T1000 (cell line): ENCODE data around the gene HLA-A.
A peak's percentile ranks its signal among the peaks of the same experiment; 100 is the strongest.
"Not testable (repeated sequence)": the region's sequence is repeated elsewhere in the genome, so short reads cannot be mapped to it uniquely, and the experiment has no call there.

Source experiments
- DNase-seq: peaks from one replicate; lab custom pipeline; 2025; ENCODE audit warnings: mixed read lengths; lab: John Stamatoyannopoulos, UW

HLA-A gene

DNA sequence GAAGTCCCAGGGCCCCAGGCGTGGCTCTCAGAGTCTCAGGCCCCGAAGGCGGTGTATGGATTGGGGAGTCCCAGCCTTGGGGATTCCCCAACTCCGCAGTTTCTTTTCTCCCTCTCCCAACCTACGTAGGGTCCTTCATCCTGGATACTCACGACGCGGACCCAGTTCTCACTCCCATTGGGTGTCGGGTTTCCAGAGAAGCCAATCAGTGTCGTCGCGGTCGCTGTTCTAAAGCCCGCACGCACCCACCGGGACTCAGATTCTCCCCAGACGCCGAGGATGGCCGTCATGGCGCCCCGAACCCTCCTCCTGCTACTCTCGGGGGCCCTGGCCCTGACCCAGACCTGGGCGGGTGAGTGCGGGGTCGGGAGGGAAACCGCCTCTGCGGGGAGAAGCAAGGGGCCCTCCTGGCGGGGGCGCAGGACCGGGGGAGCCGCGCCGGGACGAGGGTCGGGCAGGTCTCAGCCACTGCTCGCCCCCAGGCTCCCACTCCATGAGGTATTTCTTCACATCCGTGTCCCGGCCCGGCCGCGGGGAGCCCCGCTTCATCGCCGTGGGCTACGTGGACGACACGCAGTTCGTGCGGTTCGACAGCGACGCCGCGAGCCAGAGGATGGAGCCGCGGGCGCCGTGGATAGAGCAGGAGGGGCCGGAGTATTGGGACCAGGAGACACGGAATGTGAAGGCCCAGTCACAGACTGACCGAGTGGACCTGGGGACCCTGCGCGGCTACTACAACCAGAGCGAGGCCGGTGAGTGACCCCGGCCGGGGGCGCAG is at the start of gene HLA-A:
HLA-A (plus strand) TSS at position 258 of the 778 bp plus-strand sequence; CDS start at position 280, 22 bp downstream.
- peak; percentile 64 for DNase-seq

- DNase-seq, result no peak
Observed at GRCh38 chr6:29892696-29893095, 49.6 kb upstream of the HLA-A start.

DNA sequence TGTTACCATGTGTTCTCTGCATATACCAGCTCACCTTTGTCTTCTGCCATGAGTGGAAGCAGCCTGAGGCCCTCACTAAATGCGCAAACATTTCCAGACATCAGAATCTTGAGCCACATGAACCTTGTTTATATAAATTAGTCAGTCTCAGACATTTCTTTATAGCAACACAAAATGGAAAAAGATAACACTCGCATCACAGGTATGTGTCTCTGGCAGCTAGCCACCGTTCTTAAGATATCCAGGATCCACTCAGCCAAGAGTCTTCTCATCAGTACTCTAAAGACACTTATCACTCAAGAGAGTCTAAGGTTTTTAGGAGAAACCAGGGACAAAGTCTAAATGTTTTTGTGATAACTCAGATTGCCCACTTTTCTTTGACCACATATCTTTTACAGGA is 43.1 kb upstream of the HLA-A start:
- no peak for DNase-seq

DNA sequence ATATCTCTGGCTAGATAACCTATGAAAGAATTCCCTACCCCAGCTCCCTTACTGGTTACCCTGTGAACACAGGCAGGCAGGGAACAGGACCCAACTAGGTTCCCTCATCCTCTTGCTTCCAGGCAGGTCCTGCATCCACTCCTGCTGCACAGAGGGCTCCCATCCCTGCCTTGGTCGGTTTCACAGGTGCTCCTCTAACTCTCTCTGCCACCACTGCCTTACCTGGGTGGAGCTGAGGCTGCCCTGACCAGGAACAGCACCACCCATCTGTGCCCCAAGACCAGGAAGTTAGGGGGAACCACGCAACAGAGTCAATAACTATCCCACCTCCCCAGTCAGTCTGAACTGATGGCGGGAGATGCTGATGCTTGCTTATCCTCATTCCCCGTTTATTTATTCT is 37.0 kb upstream of the HLA-A start:
- DNase-seq, result no peak

- no peak for DNase-seq
Observed at GRCh38 chr6:29907637-29908340, 34.5 kb upstream of the HLA-A start.

GRCh38 chr6:29908341-29908662 is 34.0 kb upstream of the HLA-A start:
- no peak for DNase-seq

- no peak for DNase-seq
Observed at GRCh38 chr6:29908710-29909109, 33.6 kb upstream of the HLA-A start.

GRCh38 chr6:29909985-29910384 is 32.3 kb upstream of the HLA-A start:
- DNase-seq, result no peak

DNA sequence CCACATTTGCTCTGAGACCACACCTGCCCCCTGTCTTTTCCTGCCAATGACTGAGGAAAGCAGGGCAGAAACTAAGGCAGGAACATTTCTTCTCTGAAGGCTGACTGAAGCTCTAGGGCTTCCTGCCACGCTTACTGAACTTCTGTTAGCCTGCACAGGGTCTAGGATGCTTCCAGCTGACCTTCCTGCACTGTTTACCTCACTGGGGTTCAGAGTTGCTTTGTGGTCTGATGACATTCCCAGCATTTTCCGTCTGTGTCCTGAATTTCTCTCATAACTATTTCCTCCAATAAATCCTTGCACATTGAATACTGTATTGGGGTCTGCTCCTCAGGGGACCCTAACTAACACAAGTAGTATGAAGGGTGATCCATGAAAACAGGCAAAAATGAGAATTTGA is 29.5 kb upstream of the HLA-A start:
- DNase-seq, result no peak

GRCh38 chr6:29916741-29917140 is 25.6 kb upstream of the HLA-A start:
- no peak for DNase-seq

DNA sequence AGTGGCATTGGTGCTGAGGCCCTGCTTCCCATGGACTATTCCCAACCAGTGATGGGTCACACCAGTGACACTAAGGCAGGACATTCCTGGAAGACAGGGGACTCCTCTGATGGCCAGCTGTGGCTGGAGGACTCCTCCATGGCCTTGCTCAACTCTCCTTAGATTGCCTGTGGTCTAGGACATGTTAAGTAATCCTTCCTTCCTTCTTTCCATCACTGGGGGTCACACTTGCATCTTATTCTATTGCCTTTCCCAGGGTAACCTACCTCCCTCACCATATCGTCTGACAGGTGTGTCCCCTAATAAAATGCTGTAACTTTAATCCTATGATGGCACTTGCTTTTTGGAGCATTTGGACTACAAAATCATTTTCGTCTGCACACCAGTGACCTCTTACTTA is 24.5 kb upstream of the HLA-A start:
- no peak for DNase-seq

GRCh38 chr6:29919506-29920445 is 22.6 kb upstream of the HLA-A start:
- DNase-seq, result no peak

DNA sequence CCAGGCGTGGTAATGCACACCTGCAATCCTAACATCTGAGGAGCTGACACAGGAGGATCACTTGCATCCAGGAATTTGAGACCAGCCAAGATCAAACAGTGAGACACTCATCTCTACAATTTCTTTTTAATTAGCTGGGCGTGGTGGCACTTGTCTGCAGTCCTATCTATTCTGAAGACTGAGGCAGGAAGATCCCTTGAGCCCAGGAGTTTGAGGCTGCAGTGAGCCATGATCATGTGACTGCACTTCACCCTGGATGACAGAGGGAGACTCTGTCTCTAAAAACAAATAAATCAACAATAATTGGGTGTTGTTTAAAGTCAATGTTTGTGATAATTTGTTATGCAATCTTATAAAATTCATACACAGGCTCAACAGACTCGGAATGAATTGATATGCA is 18.0 kb upstream of the HLA-A start:
- DNase-seq, result no peak

DNA sequence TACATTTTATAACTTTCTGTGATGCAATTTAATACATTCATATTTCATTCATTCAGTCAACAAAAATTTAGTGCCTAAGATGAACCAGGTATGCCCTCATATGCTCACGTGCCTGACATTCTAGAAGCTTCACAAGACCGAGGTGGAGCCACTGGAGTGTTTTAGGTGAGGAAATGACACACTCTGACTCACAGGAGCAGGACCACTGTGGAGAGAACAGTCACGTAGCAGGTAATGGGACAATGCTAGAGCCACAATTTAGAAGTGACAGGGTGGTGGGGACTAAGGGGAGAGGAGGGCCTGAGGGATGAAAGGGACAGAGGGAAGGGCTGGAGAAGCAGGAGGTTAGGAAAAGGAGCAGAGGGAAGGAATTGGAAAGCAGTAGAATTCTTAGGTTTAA is 17.6 kb upstream of the HLA-A start:
- no peak for DNase-seq

- no peak for DNase-seq
Observed at GRCh38 chr6:29925321-29925720, 17.0 kb upstream of the HLA-A start.

GRCh38 chr6:29925727-29926412 is 16.5 kb upstream of the HLA-A start:
- DNase-seq, result no peak

DNA sequence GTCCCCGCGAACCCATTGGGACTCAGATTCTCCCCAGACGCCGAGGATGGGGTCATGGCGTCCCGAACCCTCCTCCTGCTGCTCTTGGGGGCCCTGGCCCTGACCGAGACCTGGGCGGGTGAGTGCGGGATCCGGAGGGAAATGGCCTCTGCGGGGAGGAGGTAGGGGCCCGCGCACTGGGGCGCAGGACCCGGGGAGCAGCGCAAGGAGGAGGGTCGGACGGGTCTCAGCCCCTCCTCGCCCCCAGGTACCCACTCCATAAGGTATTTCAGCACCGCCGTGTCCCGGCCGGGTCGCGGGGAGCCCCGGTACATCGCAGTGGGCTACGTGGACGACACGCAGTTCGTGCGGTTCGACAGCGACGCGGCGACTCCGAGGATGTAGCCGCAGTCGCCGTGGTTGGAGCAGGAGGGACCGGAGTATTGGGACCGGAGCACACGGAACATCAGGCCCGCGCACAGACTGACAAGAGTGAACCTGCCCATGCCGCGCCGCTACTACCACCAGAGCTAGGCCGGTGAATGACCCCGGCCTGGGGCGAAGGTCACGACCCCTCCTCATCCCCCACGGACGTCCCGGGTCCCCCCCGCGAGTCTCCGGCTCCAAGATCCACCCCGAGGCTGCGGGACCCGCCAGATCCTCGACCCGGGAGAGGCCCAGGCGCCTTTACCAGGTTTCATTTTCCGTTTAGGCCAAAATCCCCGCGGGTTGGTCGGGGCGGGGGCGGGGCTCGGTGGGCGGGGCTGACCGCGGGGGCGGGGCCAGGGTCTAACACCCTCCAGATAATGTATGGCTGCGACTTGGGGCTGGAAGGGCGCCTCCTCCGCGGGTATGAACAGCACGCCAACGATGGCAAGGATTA is 15.7 kb upstream of the HLA-A start:
- no peak for DNase-seq

GRCh38 chr6:29927275-29927569 is 15.1 kb upstream of the HLA-A start:
- DNase-seq, result no peak

DNA sequence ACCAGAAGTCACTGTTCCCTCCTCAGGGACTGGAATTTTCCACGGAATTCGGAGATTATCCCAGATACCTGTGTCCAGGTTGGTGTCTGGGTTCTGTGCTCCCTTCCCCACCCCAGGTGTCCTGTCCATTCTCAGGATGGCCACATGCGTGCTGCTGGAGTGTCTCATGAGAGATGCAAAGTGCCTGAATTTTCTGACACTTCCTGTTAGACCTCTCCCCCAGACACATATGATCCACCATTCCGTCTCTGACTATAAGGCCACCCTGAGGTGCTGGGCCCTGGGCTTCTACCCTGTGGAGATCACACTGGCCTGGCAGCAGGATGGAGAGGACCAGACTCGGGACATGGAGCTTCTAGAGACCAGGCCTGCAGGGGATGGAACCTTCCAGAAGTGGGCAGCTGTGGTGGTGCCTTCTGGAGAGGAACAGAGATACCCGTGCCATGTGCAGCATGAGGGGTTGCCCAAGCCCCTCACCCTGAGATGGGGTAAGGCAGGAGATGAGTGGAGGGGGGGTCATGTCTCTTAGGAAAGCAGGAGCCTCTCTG is 14.4 kb upstream of the HLA-A start:
- DNase-seq, result no peak

- DNase-seq, result not testable (repeated sequence)
Observed at GRCh38 chr6:29930047-29930446, 12.3 kb upstream of the HLA-A start.

GRCh38 chr6:29933955-29934354 is 8.4 kb upstream of the HLA-A start:
- DNase-seq, result no peak
